Measurements from ENCODE around the gene ZBTB9. TPM values are rescaled to one million over a fixed set of nuclear protein-coding genes. Genes with fewer than 3 reads are reported as not detected.
A peak's percentile ranks its signal among the peaks of the same experiment; 100 is the strongest.

ZBTB9 gene
- total RNA-seq, 1 donor from 2014 or later: 1.5 TPM

GRCh38 chr6:33407132-33407718 is 47.2 kb upstream of the ZBTB9 start:
- TF ChIP-seq POLR2A (IDR thresholded peaks at IDR 0.05) (no peak), POLR2AphosphoS5 (IDR thresholded peaks at IDR 0.05; ENCODE audit: insufficient read depth in 1 of 2, low read depth in 1 of 2) (no peak), CTCF (IDR thresholded peaks at IDR 0.05) (no peak)
- Histone ChIP-seq H3K4me3 (no peak overlapping the region), H3K36me3 (no peaks in the 10 kb centered on the region), H3K27me3 (no peaks in the 10 kb centered on the region), H3K27ac (no peak overlapping the region), H3K4me1 (peaks cover 16% of the 10 kb centered on the region), H3K9me3 (no peaks in the 10 kb centered on the region)
- no peak for DNase-seq (ENCODE audit: extremely low spot score in 2 of 2)
- intact Hi-C loops (cut with DNase I): no loop called here

- Histone ChIP-seq H3K4me1 (peaks cover 30% of the 10 kb centered on the region), H3K27ac (peak overlapping the region; percentile 100), H3K4me3 (peak overlapping the region; percentile 89 to 93), H3K36me3 (peaks cover 0 to 24% of the 10 kb centered on the region in 2 donors), H3K27me3 (no peaks in the 10 kb centered on the region), H3K9me3 (no peaks in the 10 kb centered on the region)
- intact Hi-C loops (cut with DNase I): no loop called here
- DNase-seq (ENCODE audit: extremely low spot score in 2 of 2): peak in 1 of 2 donors; percentile 99
- TF ChIP-seq POLR2AphosphoS5 (IDR thresholded peaks at IDR 0.05; ENCODE audit: insufficient read depth in 1 of 2, low read depth in 1 of 2): peak; percentile 68 to 88
- TF ChIP-seq POLR2A (IDR thresholded peaks at IDR 0.05): peak in 1 of 2 donors; percentile 69
- no peak for TF ChIP-seq CTCF (IDR thresholded peaks at IDR 0.05)
Observed at GRCh38 chr6:33410050-33410710, 44.2 kb upstream of the ZBTB9 start.

GRCh38 chr6:33410711-33411631 is 43.4 kb upstream of the ZBTB9 start, which contains the start of gene PHF1:
Gene PHF1 (plus strand): TSS chr6:33411014. CDS start chr6:33412264, 1,250 bp downstream.
- DNase-seq (ENCODE audit: extremely low spot score in 2 of 2): peak in 1 of 2 donors; percentile 94
- H3K27me3 ChIP-seq: no peaks in the 10 kb centered on the region
- TF ChIP-seq POLR2A (IDR thresholded peaks at IDR 0.05) (peak in 1 of 2 donors; percentile 47), POLR2AphosphoS5 (IDR thresholded peaks at IDR 0.05; ENCODE audit: insufficient read depth in 1 of 2, low read depth in 1 of 2) (peak in 1 of 2 donors; percentile 66), CTCF (IDR thresholded peaks at IDR 0.05) (no peak)
- peak within 1 kb of the TSS; percentile 89 to 93 for H3K4me3 ChIP-seq
- peaks cover 38% of the 10 kb centered on the region for H3K4me1 ChIP-seq
- H3K27ac ChIP-seq: peak within 1 kb of the TSS; percentile 100
- intact Hi-C loops (cut with DNase I): no loop called here
- no peaks in the 10 kb centered on the region for H3K9me3 ChIP-seq
- peaks cover 0 to 31% of the 10 kb centered on the region in 2 donors for H3K36me3 ChIP-seq

GRCh38 chr6:33411632-33412005 is 42.8 kb upstream of the ZBTB9 start:
- peaks cover 45% of the 10 kb centered on the region for H3K4me1 ChIP-seq
- intact Hi-C loops (cut with DNase I): no loop called here
- peak overlapping the region; percentile 89 to 93 for H3K4me3 ChIP-seq
- DNase-seq (ENCODE audit: extremely low spot score in 2 of 2): peak in 1 of 2 donors; percentile 84
- no peak for TF ChIP-seq POLR2AphosphoS5 (IDR thresholded peaks at IDR 0.05; ENCODE audit: insufficient read depth in 1 of 2, low read depth in 1 of 2)
- no peak for TF ChIP-seq POLR2A (IDR thresholded peaks at IDR 0.05)
- TF ChIP-seq CTCF (IDR thresholded peaks at IDR 0.05): no peak
- peak overlapping the region; percentile 100 for H3K27ac ChIP-seq
- no peaks in the 10 kb centered on the region for H3K9me3 ChIP-seq
- H3K27me3 ChIP-seq: no peaks in the 10 kb centered on the region
- H3K36me3 ChIP-seq: peaks cover 0 to 31% of the 10 kb centered on the region in 2 donors

All from vagina (tissue), 2 donors.